Nephron progenitor cell (in vitro differentiated cells): ENCODE measurements around the gene YAP1.

Source experiments
- DNase-seq: peaks from one replicate; pipeline ENCODE4 v3.0.0; 2021
- H3K27ac Mint-ChIP-seq: 2 replicates; pipeline ENCODE4 v1.8.0; 2021; ENCODE audit warnings: mild to moderate bottlenecking, moderate library complexity, mixed read lengths
- H3K27me3 Mint-ChIP-seq: 2 replicates; pipeline ENCODE4 v1.8.0; 2021; ENCODE audit warnings: mild to moderate bottlenecking, low read depth, mixed read lengths; ENCODE audit not compliant: poor library complexity
- H3K36me3 Mint-ChIP-seq: 2 replicates; pipeline ENCODE4 v1.8.0; 2021; ENCODE audit warnings: low read depth, mixed read lengths
- H3K4me1 Mint-ChIP-seq: 2 replicates; pipeline ENCODE4 v1.8.0; 2021; ENCODE audit warnings: mixed read lengths
- H3K4me3 Mint-ChIP-seq: 2 replicates; pipeline ENCODE4 v1.8.0; 2021; ENCODE audit warnings: mild to moderate bottlenecking, moderate library complexity, mixed read lengths
- H3K9me3 Mint-ChIP-seq: 2 replicates; pipeline ENCODE4 v1.8.0; 2021; ENCODE audit warnings: mild to moderate bottlenecking, moderate library complexity, mixed read lengths
- CTCF ChIP-seq: fragments of 200-600 bp; sonication (generic); IDR thresholded peaks from 2 replicates; pipeline ENCODE4 v1.5.0; 2021; ENCODE audit warnings: antibody characterized with exemption

YAP1 gene

GRCh38 chr11:102252339-102252891, 142.2 kb downstream of the YAP1 start:
- Mint-ChIP-seq H3K27ac (no peak overlapping the region), H3K36me3 (no peaks in the 10 kb centered on the region), H3K4me3 (no peak overlapping the region), H3K4me1 (peaks cover 18% of the 10 kb centered on the region), H3K27me3 (no peaks in the 10 kb centered on the region), H3K9me3 (peaks cover 4% of the 10 kb centered on the region)
- no peak for TF ChIP-seq CTCF
- DNase-seq: no peak

- no peak for DNase-seq
- H3K27ac Mint-ChIP-seq: peak overlapping the region; percentile 86
Measured at GRCh38 chr11:102253020-102253715, 142.9 kb downstream of the YAP1 start.

GRCh38 chr11:102254047-102254446, 143.8 kb downstream of the YAP1 start:
- no peak for TF ChIP-seq CTCF
- no peak for DNase-seq
- Mint-ChIP-seq H3K4me3 (no peak overlapping the region), H3K9me3 (peaks cover under 1% of the 10 kb centered on the region), H3K27ac (no peak overlapping the region), H3K4me1 (peaks cover 18% of the 10 kb centered on the region), H3K27me3 (no peaks in the 10 kb centered on the region), H3K36me3 (no peaks in the 10 kb centered on the region)

More at GRCh38 chr11:102253020-102253715, 142.9 kb downstream of the YAP1 start:
- Mint-ChIP-seq H3K4me3 (no peak overlapping the region), H3K4me1 (peaks cover 18% of the 10 kb centered on the region), H3K27me3 (no peaks in the 10 kb centered on the region), H3K36me3 (no peaks in the 10 kb centered on the region), H3K9me3 (peaks cover 4% of the 10 kb centered on the region)
- no peak for TF ChIP-seq CTCF

GRCh38 chr11:102256251-102256650, 146.0 kb downstream of the YAP1 start:
- no peaks in the 10 kb centered on the region for H3K27me3 Mint-ChIP-seq
- no peak overlapping the region for H3K4me3 Mint-ChIP-seq
- H3K36me3 Mint-ChIP-seq: no peaks in the 10 kb centered on the region
- peaks cover 18% of the 10 kb centered on the region for H3K4me1 Mint-ChIP-seq
- peaks cover 5% of the 10 kb centered on the region for H3K9me3 Mint-ChIP-seq
- TF ChIP-seq CTCF: no peak
- H3K27ac Mint-ChIP-seq: no peak overlapping the region
- DNase-seq: no peak

GRCh38 chr11:102260241-102260640, 150.0 kb downstream of the YAP1 start:
- no peak for TF ChIP-seq CTCF
- no peaks in the 10 kb centered on the region for H3K36me3 Mint-ChIP-seq
- peaks cover 5% of the 10 kb centered on the region for H3K9me3 Mint-ChIP-seq
- H3K27ac Mint-ChIP-seq: no peak overlapping the region
- H3K27me3 Mint-ChIP-seq: no peaks in the 10 kb centered on the region
- DNase-seq: no peak
- H3K4me3 Mint-ChIP-seq: no peak overlapping the region
- H3K4me1 Mint-ChIP-seq: peaks cover 16% of the 10 kb centered on the region
